ENCODE data around the gene APBA2. TPM values are rescaled to one million over a fixed set of nuclear protein-coding genes. Genes with fewer than 3 reads are reported as not detected.

The APBA2 gene
- total and polyA plus RNA-seq, 2 of the 13 experiments (the other 11 are each of a cell fraction or from before 2014, with no cell fraction given), result 0.62 to 2.3 TPM

DNA sequence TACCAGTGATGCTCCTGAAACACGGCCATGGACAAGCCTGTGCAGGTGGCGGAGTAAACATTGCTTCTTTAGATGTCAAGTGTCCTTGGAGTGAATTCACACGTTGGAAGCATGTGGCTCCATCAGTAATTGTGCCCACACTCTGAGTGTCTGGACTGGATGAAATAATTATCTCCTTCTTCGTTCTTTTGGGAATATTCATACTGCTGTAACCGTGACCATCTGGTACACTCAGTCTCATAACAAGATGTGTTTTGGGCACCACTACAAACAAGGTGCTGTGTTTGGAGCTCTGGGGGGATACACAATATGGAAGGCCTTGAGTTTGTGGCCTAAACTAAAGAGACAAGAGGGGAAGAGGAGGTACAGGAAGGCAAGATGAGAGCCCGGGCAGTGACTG, 165.6 kb downstream of the APBA2 start:
- intact Hi-C loops (cut with micrococcal nuclease; ENCODE audit: unreplicated experiment) (no loop called here), in situ Hi-C loops (cut with HindIII; ENCODE audit: extremely low pct_ligation_motif_present, low pct_unique_long_range_greater_than_20kb) (no loop called here)
- DNase-seq (ENCODE audit: low spot score), result no peak
- no peaks in the 10 kb centered on the region for H3K79me2 ChIP-seq (ENCODE audit: insufficient read depth, low read length)
- WGBS (ENCODE audit: low lambda C conversion rate), result 37% methylated on average over 4 of the region's 6 CpGs
- H3K9ac ChIP-seq (ENCODE audit: insufficient read depth, low read depth, low read length), result no peak overlapping the region
- ATAC-seq, result no peak
- no peak overlapping the region for H2AFZ ChIP-seq (ENCODE audit: low read length)
- H3K27ac ChIP-seq (ENCODE audit: extremely low read length, insufficient read depth, low read length), result no peak overlapping the region
- no peak overlapping the region for H3K4me2 ChIP-seq (ENCODE audit: low read depth, low read length)
- ChIA-PET CTCF (ENCODE audit: low intra/inter-chr PET ratio, low total read pairs) (no interaction called here), POLR2A (no interaction called here)
- H3K4me1 ChIP-seq (ENCODE audit: insufficient read depth, low read length), result no peaks in the 10 kb centered on the region
- no peaks in the 10 kb centered on the region for H3K9me3 ChIP-seq (ENCODE audit: low read length)
- no peaks in the 10 kb centered on the region for H3K27me3 ChIP-seq (ENCODE audit: control insufficient read depth in 1 of 2, insufficient read depth in 2 of 2, low read length in 2 of 2)
- H3K4me3 ChIP-seq (replicated peaks in 1 of 3; ENCODE audit: insufficient read depth in 1 of 3, low read depth in 2 of 3, low read length in 3 of 3), result no peak overlapping the region
- no peak for FAIRE-seq
- no TSS peak for BruUV-seq (replicated peaks)
- no peaks in the 10 kb centered on the region for H4K20me1 ChIP-seq (ENCODE audit: insufficient read depth, low read length)
- H3K36me3 ChIP-seq (replicated peaks in 1 of 2; ENCODE audit: control insufficient read depth in 1 of 2, insufficient read depth in 2 of 2, low read length in 2 of 2), result no peaks in the 10 kb centered on the region
- TF ChIP-seq ZNF557 (CRISPR knock-in tag; IDR thresholded peaks at IDR 0.05) (no peak), CHD4 (IDR thresholded peaks at IDR 0.05; ENCODE audit: borderline replicate concordance, low read length) (no peak), TARDBP (CRISPR knock-in tag; IDR thresholded peaks at IDR 0.05) (no peak), ZNF549 (CRISPR knock-in tag; IDR thresholded peaks at IDR 0.05) (no peak)
- TF ChIP-seq, protein P1, sequence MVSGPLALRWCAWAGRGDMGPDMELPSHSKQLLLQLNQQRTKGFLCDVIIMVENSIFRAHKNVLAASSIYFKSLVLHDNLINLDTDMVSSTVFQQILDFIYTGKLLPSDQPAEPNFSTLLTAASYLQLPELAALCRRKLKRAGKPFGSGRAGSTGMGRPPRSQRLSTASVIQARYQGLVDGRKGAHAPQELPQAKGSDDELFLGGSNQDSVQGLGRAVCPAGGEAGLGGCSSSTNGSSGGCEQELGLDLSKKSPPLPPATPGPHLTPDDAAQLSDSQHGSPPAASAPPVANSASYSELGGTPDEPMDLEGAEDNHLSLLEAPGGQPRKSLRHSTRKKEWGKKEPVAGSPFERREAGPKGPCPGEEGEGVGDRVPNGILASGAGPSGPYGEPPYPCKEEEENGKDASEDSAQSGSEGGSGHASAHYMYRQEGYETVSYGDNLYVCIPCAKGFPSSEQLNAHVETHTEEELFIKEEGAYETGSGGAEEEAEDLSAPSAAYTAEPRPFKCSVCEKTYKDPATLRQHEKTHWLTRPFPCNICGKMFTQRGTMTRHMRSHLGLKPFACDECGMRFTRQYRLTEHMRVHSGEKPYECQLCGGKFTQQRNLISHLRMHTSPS (CRISPR knock-in tag; IDR thresholded peaks at IDR 0.05; ENCODE audit: low read depth), result no peak
- TF ChIP-seq, protein P2, sequence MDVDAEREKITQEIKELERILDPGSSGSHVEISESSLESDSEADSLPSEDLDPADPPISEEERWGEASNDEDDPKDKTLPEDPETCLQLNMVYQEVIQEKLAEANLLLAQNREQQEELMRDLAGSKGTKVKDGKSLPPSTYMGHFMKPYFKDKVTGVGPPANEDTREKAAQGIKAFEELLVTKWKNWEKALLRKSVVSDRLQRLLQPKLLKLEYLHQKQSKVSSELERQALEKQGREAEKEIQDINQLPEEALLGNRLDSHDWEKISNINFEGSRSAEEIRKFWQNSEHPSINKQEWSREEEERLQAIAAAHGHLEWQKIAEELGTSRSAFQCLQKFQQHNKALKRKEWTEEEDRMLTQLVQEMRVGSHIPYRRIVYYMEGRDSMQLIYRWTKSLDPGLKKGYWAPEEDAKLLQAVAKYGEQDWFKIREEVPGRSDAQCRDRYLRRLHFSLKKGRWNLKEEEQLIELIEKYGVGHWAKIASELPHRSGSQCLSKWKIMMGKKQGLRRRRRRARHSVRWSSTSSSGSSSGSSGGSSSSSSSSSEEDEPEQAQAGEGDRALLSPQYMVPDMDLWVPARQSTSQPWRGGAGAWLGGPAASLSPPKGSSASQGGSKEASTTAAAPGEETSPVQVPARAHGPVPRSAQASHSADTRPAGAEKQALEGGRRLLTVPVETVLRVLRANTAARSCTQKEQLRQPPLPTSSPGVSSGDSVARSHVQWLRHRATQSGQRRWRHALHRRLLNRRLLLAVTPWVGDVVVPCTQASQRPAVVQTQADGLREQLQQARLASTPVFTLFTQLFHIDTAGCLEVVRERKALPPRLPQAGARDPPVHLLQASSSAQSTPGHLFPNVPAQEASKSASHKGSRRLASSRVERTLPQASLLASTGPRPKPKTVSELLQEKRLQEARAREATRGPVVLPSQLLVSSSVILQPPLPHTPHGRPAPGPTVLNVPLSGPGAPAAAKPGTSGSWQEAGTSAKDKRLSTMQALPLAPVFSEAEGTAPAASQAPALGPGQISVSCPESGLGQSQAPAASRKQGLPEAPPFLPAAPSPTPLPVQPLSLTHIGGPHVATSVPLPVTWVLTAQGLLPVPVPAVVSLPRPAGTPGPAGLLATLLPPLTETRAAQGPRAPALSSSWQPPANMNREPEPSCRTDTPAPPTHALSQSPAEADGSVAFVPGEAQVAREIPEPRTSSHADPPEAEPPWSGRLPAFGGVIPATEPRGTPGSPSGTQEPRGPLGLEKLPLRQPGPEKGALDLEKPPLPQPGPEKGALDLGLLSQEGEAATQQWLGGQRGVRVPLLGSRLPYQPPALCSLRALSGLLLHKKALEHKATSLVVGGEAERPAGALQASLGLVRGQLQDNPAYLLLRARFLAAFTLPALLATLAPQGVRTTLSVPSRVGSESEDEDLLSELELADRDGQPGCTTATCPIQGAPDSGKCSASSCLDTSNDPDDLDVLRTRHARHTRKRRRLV (CRISPR knock-in tag; IDR thresholded peaks at IDR 0.05), result no peak

Data from HepG2 (cell line).